Head of caudate nucleus (tissue), 42 donors: Measurements from ENCODE around the gene ATP10B.
"Not testable (repeated sequence)": the region's sequence is repeated elsewhere in the genome, so short reads cannot be mapped to it uniquely, and the experiment has no call there.

Experiments
- DNase-seq, 42 donors: peaks; one replicate each; pipeline versions ENCODE4 v3.0.0 to v3.0.0-alpha.2; 2020 to 2021; ENCODE audit warnings: mixed read lengths in 7 of 42
- intact Hi-C: fragments of 100-400 bp; cut with DNase I; formaldehyde crosslinking; loops from one replicate; pipeline ENCODE4 v1.15.0; 2022

ATP10B gene

DNA sequence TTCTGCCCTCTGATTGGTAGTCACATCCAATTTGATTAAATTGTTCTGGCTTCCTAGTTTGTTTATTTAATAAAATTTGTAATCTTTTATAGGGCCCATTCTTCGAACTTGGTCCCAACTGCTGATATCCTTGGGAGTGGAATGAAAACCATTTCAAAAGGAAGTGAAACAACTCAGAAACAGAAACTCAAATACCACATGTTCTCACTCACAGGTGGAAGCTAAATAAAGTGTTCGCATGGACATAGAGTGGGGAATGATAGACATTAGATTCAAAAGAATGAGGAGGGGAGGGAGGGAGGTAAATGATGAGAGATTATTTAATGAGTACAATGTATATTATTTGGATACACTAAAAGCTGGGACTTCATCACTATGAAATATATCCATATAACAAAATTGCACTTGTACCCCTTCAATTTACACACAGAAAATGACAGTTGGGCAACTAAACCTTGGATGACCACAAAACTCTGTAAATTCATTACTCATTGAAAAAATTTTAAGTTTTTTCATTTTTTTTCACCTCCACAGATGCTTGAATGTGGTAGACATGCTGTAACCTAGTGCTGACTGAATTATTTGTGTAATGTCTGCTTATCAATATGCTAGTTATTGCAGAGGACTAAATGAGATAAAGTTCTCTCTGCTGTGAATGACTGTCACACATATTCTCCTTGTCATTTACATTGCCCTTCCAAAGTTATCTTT is 16.0 kb downstream of the ATP10B start:
- DNase-seq, result no peak
- intact Hi-C loops, result no loop called here

DNA sequence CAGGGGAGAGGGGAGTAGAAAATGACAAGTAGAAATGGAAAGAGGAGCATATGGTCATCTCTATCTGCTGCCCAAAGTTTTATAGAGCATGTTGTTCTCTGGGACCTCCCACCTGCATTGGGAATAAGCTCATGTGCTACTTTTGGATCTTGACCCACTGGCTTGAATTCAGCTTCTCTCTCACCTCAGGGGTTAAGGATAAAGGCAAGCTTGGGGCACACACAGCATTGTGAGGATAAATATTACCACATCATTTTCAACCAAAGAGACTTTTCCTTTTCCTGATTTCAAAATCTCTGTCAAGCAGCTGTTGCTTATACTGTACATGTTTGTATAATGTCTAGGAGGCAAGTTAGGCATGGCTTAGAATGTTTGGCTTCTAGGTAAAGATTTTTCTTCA is 16.6 kb downstream of the ATP10B start:
- DNase-seq, result no peak
- intact Hi-C loops, result no loop called here

DNA sequence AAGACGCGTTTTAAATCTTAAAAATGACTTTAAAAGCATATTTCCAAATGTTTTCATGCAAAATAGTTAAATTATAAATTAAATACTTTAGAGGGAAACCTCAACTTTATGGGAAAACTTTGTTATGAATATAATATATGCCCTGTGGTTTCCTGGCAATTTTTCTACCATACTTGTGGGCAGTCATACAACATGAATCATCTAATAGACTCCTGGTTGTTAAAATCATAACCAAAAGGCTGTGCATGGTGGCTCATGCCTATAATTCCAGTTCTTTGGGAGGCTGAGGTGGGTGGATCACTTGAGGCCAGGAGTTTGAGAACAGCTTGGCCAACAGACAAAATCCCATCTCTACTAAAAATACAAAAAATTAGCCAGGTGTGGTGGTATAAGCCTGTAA is 18.2 kb downstream of the ATP10B start:
- no peak for DNase-seq
- intact Hi-C loops, result no loop called here

DNA sequence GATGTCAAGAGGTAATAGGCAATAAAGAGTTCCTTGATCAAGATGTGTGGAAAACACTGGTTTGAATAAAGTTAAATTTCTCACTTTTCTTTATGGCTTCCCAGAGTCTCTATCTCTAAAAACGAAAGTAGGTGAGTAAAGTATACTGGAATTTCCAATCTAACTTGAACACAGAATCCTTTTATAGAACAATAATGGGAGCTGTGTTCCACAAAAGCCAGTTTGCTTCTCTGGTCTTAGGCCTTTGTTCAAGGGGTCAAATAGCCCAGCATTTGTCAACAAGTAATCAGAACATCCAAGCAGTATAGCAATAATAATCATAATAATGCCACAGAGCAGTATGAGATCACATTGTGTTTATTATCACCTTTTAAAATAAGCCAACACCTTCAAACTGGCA is 20.2 kb downstream of the ATP10B start:
- DNase-seq, result no peak
- intact Hi-C loops, result no loop called here

DNA sequence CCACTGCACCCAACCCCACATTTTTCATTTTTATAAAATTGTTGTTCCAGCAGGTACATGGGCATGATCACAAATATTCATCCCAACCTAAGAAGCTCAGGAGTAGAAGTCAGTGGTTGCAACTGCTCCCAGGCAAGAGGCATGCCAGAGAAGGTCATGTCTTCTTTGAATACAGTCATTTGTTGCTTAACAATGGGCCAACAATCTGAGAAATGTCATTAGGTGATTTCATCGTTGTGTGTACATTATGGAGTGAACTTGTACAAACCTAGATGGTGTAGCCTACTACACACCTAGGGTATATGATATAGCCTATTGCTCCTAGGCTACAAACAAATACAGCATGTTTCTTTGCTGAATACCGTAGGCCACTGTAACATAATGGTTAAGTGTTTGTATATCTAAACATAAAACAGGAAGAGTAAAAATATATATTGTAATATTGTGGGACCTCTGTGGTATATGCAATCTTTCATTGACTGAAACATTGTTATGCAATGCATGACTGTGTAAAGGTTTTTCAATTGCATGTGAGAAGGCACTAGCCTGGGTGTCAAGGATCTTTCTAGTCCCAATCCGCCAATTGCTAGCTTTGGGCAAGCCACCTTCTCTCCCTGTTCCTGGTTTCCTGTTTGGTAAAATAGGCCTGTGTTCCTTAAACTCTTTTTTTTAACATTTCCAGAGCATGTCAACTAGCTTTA is 27.6 kb downstream of the ATP10B start:
- intact Hi-C loops, result no loop called here
- DNase-seq, result no peak

DNA sequence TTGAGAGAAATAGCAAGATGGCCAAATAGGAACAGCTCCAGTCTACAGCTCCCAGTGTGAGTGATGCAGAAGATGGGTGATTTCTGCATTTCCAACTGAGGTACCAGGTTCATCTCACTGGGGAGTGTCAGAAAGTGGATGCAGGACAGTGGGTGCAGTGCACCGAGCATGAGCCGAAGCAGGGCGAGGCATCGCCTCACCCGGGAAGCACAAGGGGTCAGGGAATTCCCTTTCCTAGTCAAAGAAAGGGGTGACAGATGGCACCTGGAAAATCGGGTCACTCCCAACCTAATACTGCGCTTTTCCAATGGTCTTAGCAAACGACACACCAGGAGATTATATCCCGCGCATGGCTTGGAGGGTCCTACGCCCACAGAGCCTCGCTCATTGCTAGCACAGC is 39.0 kb downstream of the ATP10B start:
- intact Hi-C loops, DNase-seq: not testable (repeated sequence)

DNA sequence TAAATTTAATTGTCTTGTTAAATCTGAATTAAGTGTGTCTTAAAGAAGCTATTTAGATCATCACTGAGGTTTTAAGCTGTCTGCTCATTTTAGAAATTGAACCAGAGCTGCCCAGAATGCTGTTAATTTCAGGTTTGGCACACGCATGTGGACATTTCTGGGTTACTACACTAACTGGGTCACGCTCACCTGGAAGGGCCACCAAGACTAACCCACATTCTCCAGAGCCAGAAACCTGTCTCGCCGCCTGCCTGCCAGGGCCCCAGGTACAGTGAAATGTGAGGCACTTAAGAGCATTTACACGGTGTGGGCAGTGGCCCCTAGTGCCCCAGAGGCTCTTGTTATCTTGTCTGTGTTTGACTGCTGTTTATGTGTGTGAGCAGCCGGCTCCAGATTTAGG is 46.6 kb downstream of the ATP10B start:
- intact Hi-C loops, result no loop called here

DNA sequence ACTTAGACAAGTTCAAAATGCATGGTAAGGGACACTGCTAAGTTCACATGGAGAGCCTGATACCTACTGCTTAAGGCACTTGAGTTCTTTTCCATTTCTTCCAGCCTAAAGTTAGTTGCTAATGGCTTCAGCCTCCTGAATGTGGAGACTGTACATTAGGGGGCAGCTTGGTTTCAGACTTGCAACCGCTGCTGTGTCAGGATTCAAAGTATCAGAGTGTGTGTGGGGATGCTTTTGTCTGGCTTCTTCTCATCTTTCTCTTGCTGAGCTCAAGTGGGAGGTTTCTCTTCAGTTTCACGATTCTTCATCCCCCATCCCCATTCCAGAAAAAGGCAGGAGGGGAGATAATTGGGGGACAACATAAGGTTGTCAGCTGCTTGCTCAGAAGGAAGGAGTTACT is 49.4 kb downstream of the ATP10B start:
- intact Hi-C loops, result no loop called here

More for the DNA sequence above, 46.6 kb downstream of the ATP10B start:
- DNase-seq, result no peak

DNA sequence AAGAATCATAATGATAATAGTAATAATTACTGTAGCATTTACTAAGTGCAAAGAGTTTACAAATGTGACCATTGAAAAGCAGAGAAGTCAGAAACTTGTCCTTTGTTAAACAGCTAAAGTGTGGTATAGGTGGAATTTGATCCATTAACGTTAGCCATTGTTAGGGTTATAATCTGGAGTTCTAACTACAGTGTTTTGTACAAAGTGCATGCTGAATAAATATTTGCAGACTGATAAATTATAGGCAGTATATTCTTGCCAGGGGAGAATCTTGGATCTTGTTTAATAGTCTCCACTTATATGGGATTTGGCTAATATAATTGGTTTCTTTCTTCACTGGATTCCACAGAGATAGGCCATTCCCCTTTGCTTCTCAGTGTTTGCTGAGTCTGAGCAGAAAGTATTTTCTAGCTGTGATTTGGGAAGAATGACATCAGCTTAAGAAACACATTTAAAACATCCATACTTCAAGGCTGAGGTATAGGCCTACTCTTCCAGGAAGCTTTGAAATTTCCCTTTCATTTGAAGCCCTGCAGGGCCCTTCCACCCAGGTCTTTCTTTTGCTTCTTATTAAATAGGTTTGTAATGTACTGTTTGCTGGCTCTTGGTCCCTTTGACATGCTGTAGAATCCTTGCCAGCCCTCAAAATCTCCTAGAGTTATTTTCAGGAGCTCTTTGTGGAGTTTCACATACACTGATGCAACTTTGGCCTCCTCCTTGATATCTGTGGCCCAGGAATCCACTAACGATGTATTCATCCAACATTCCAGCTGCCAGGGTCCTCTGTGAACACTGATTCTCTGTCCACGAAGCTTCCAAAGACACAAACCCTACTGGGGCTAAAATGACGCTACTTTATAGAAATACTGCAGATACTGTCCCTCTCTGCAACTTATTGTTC is 51.4 kb downstream of the ATP10B start:
- intact Hi-C loops, result no loop called here

More for the DNA sequence above, 49.4 kb downstream of the ATP10B start:
- DNase-seq, result peak in 26 of 42 donors; percentile 8 to 70 (median 36)

DNA sequence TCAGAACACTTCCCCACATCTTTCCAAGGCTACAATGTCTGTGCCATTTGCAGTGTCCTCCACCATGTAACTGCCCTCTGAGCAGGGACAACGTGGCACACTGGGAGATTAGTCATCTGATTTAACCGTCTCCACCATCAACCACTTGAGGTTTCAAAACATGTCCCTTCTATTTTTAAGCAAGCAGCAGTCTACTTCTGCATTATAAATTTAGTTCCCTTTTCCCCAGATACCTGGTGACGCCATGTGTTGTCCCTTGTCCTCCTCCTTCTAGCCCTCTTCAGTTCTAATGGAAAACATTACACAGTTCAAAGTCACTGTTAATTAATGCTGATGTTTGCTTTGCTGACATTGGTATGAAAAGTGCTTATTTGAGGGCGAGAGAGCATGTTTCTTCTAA is 52.8 kb downstream of the ATP10B start:
- no peak for DNase-seq
- intact Hi-C loops, result no loop called here

More for the DNA sequence above, 51.4 kb downstream of the ATP10B start:
- no peak for DNase-seq

DNA sequence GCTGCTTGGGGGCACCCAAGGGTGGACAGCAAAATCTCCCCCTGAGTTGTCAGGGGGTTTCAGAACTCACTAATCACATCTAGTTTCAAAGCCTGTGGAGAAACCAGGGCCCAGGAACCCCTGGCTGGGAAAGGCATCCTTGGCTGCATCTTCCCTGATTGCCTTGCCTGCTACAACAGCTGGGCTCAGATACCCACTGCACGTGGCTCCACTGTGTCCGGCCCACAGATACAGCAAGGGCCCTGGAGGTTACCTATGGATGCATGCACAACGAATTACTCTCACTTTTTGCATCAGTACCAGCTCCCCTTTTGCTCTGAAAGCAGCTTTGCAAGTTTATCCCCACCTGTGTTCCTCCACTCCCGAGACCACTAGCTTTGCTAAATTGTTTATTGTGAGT is 55.0 kb downstream of the ATP10B start:
- no peak for DNase-seq
- intact Hi-C loops, result no loop called here

DNA sequence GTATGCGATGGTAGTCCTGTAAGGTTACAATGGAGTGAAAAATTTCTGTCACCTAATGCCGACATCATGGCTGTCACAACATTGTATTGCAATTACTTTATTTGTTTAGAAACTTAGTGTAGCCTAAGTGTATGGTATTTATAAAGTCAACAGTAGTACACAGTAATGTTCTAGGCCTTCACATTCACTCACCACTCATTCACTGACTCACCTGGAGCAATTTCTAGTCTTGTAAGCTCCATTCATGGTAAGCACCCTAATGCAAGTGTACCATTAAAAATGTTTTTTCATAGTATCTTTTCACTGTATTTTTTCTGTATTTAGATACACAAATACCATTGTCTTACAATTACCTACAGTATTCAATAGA is 58.5 kb downstream of the ATP10B start:
- intact Hi-C loops, result no loop called here

DNA sequence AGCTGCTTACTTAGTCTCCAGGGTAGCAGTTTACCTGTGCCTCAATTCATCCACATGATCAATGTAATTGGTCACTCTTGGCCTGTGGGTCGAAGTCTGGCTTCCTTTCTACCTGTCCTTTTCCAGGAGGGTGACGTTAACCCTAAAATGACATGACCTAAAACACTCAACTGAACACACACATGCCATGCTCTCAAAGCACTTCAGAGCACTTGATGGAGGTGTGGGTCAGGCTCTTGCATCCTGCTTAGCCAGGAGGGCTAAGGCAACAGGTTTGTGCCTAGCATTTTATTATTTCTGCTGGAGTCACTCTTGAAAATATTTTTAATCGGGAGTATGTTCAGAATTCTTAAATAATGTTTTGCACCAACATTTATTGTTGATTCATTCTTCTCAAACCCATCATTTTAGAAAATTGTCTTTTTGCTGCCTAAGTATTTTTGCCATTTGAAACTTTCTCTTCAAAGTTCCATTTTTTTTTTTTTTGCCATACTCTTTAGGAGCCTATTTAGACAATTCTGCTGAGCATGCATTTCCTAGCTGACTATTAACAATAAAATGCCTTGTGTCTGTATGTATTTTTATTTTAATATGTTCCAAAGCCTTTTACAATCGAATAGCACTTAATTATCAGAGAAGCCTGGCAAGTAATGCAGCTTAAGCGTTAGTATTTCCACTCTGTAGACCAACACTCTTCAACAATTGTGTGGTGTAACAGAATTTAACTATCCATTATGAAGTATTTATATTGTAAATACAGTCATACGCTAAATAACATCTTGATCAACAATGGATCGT is 59.1 kb downstream of the ATP10B start:
- no peak for DNase-seq

More for the DNA sequence above, 58.5 kb downstream of the ATP10B start:
- no peak for DNase-seq

DNA sequence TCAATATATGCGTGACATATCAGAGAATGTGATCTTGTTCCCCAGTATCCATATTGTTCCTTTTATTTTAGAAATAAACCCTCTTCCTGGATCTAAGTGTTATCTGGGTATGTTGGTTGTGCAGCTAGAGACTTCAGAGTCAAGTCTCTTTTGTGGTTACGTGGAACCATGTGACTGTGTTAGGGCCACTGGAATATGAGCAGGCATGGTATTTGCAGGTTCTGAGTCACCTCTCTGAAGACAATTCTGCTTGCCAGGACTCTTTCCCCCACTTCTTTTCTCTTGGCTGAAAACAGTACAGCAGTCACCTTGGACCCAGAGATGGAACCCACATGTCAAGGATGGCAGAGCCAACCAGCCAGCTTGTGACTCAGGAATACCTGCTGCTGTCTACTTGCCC is 59.7 kb downstream of the ATP10B start:
- intact Hi-C loops, result no loop called here
- no peak for DNase-seq

More for the DNA sequence above, 59.1 kb downstream of the ATP10B start:
- intact Hi-C loops, result no loop called here

DNA sequence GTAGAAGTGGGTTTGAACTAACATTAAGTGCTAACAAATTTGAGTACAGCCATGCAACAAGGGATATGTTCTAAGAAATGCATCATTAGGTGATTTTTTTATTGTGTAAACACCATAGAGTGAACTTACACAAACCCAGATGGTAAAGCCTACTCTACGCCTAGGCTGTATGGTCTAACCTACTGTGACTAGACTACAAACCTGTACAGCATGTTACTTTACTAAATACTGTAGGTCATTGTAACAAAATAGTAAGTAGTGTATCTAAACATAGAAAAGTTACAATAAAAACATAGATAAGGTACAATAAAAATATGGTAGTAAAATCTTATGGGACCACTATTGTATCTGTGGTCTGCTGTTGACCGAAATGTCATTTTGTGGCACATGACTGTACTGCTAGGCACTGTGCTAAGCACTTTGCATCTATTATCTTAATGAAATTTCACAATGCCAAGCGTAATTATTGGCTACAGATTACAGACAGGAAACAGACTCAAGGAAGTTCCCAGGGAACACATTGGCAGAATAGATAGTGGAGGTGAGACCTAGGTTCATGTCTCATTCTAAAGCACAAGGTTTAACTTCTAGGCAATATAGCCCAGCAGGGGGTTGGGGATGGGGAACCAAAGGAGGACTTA is 62.7 kb downstream of the ATP10B start:
- DNase-seq, result no peak
- intact Hi-C loops, result no loop called here

DNA sequence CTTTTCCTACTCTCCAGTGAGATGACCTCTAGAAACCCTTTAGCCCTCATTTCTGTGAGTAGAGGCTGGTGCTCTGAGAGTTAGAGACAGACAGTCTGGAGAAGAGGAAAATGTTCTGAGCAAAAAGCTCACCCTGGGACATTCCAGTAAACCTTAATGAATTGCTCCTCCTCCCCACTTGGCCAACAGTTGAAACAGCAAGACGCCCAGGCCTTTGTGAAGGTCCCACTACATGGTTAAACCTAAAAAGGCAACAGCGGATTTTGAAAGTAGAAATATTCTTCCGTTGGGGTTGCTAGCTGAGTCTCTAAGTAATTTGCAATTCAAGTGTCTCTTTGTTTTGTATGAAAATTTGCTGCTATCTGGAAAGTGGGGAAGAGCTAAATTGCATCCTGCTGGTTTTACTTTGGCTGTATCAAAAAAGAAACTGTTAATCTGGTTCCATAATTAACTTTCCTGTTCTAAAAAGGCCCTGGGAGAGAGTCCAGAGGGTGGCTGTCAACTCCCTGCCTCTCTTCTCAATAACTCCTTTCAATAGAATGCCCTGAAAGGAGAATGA is 63.8 kb downstream of the ATP10B start:
- intact Hi-C loops, result no loop called here
- peak in 4 of 42 donors; percentile 5 to 54 (median 18) for DNase-seq

DNA sequence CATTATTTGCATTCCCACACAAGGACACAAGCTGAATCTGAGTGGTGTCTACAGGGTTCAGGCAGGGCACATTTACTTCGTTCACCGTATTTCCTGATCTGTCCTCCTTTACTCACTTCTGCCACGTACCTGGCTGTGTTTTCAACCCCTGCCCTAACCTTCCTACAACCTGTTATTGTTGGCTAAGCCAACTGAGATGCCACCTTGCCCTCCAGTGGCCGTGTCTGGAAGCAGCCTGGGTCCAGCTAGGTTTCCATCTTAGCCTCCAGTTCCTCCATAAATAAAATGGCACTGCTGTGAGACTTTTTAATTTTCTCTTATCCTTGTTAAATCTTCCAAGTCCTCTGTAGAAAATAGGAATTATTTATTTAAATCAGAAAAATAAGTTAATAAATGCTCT is 64.8 kb downstream of the ATP10B start:
- intact Hi-C loops, result no loop called here
- DNase-seq, result peak in 10 of 42 donors; percentile 11 to 58 (median 32)

DNA sequence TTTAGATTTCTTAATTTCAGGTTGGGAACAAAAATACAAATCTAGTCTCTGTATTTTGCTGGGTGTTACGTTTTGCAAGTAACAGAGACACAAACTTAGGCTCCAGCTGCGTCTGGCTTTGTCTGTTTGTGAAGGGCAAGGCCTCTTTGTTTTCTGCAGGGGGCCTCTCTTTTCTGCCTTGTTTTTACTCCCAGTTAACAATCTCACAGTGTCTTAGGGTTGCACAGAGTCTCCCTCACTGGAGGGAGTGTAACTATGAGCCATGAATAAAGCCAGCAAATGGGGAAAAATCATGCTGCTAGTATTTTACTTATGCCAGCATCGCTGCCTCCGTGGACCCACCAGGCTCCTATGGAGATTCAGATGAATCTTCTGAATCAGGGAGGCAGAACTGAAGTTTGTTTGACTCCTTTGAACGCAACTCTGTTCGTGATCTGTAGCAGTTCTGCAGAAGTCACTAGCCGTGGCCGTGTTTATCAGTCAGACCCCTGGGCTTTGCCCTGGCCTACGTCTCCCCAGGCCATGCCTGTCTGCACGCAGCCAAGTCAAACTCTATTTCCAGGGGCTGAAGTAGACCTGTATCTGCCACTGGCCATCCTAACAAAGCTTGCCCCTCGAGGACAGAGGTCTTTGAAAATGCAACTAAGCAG is 77.2 kb downstream of the ATP10B start:
- intact Hi-C loops, result no loop called here
- DNase-seq, result peak in 35 of 42 donors; percentile 17 to 76 (median 48)
